Measurements from ENCODE around the gene IRF7.
"Not testable (repeated sequence)": the region's sequence is repeated elsewhere in the genome, so short reads cannot be mapped to it uniquely, and the experiment has no call there.

Gene IRF7

GRCh38 chr11:581342-581741 is 34.4 kb downstream of the IRF7 start:
- DNase-seq (ENCODE audit: low read depth) = no peak

GRCh38 chr11:579830-580601 is 35.7 kb downstream of the IRF7 start:
- no peak for DNase-seq (ENCODE audit: low read depth)

- DNase-seq (ENCODE audit: low read depth) = no peak
Observed at GRCh38 chr11:578276-579035, 37.3 kb downstream of the IRF7 start.

GRCh38 chr11:577611-577894 is 38.2 kb downstream of the IRF7 start:
- DNase-seq (ENCODE audit: low read depth) = no peak

GRCh38 chr11:576811-577610 is 38.7 kb downstream of the IRF7 start:
- no peak for DNase-seq (ENCODE audit: low read depth)

GRCh38 chr11:575996-576768 is 39.6 kb downstream of the IRF7 start, which contains the start of gene PHRF1:
PHRF1 (plus strand) TSS chr11:576470; CDS start chr11:581513, 5,043 bp downstream.
- DNase-seq (ENCODE audit: low read depth) = peak; percentile 93

GRCh38 chr11:575313-575995 is 40.3 kb downstream of the IRF7 start:
- no peak for DNase-seq (ENCODE audit: low read depth)

GRCh38 chr11:574632-575312 is 41.0 kb downstream of the IRF7 start:
- no peak for DNase-seq (ENCODE audit: low read depth)

- not testable (repeated sequence) for DNase-seq (ENCODE audit: low read depth)
Observed at GRCh38 chr11:574031-574570, 41.6 kb downstream of the IRF7 start.

- DNase-seq (ENCODE audit: low read depth) = no peak
Observed at GRCh38 chr11:573146-573759, 42.5 kb downstream of the IRF7 start.

GRCh38 chr11:571802-572185 is 44.0 kb downstream of the IRF7 start:
- no peak for DNase-seq (ENCODE audit: low read depth)

GRCh38 chr11:569158-569885 is 46.4 kb downstream of the IRF7 start:
- no peak for DNase-seq (ENCODE audit: low read depth)

- DNase-seq (ENCODE audit: low read depth) = peak; percentile 87
Observed at GRCh38 chr11:568306-569157, 47.2 kb downstream of the IRF7 start.

GRCh38 chr11:567629-568292 is 48.0 kb downstream of the IRF7 start:
- DNase-seq (ENCODE audit: low read depth) = no peak

GRCh38 chr11:567011-567628 is 48.6 kb downstream of the IRF7 start:
- no peak for DNase-seq (ENCODE audit: low read depth)

GRCh38 chr11:565921-566509 is 49.7 kb downstream of the IRF7 start:
- DNase-seq (ENCODE audit: low read depth) = no peak
